GM23248 (cell line): ENCODE data around the gene MDM4. TPM values are rescaled to one million over a fixed set of nuclear protein-coding genes. Genes with fewer than 3 reads are reported as not detected.

Source experiments
- DNase-seq: peaks from one replicate; pipeline ENCODE4 v3.0.0-alpha.2; 2015
- H2AFZ ChIP-seq: fragments of 200-600 bp; sonication (generic); 2 replicates; pipeline ENCODE4 v1.6.1; 2016; ENCODE audit warnings: antibody characterized with exemption
- H3F3A ChIP-seq: fragments of 200-600 bp; sonication (generic); 2 replicates; pipeline ENCODE4 v1.6.1; 2016; ENCODE audit warnings: mild to moderate bottlenecking, antibody characterized with exemption, mixed run types; ENCODE audit not compliant: insufficient read depth
- H3K27ac ChIP-seq: fragments of 200-600 bp; sonication (generic); 2 replicates; pipeline ENCODE4 v1.5.1; 2016; ENCODE audit warnings: mild to moderate bottlenecking
- H3K27me3 ChIP-seq: fragments of 200-600 bp; sonication (generic); replicated peaks from 2 replicates; pipeline ENCODE4 v1.6.1; 2016; ENCODE audit warnings: mild to moderate bottlenecking; ENCODE audit not compliant: insufficient read depth
- H3K36me3 ChIP-seq: fragments of 200-600 bp; sonication (generic); 2 replicates; pipeline ENCODE4 v1.6.1; 2016; ENCODE audit warnings: low read depth, mild to moderate bottlenecking
- H3K4me1 ChIP-seq: fragments of 200-600 bp; sonication (generic); 2 replicates; pipeline ENCODE4 v1.6.1; 2016; ENCODE audit warnings: mild to moderate bottlenecking; ENCODE audit not compliant: insufficient read depth
- H3K4me2 ChIP-seq: fragments of 200-600 bp; sonication (generic); one replicate; pipeline ENCODE4 v1.6.1; 2016; ENCODE audit warnings: mild to moderate bottlenecking; ENCODE audit not compliant: unreplicated experiment
- H3K4me3 ChIP-seq: fragments of 200-600 bp; sonication (generic); 2 replicates; pipeline ENCODE4 v1.5.1; 2016; ENCODE audit warnings: mild to moderate bottlenecking
- H3K79me2 ChIP-seq: fragments of 200-600 bp; sonication (generic); 2 replicates; pipeline ENCODE4 v1.6.1; 2016; ENCODE audit warnings: mild to moderate bottlenecking; ENCODE audit not compliant: insufficient read depth
- H3K9ac ChIP-seq: fragments of 200-600 bp; sonication (generic); 2 replicates; pipeline ENCODE4 v1.6.1; 2016; ENCODE audit warnings: mild to moderate bottlenecking
- H3K9me2 ChIP-seq: fragments of 200-600 bp; sonication (generic); 2 replicates; pipeline ENCODE4 v1.6.1; 2016; ENCODE audit warnings: mixed run types, mild to moderate bottlenecking, moderate library complexity; ENCODE audit not compliant: insufficient read depth
- H3K9me3 ChIP-seq: fragments of 200-600 bp; sonication (generic); one replicate; pipeline ENCODE4 v1.6.1; 2017; ENCODE audit warnings: low read depth
- H4K20me1 ChIP-seq: fragments of 200-600 bp; sonication (generic); 2 replicates; pipeline ENCODE4 v1.6.0; 2016; ENCODE audit not compliant: insufficient read depth
- EZH2 ChIP-seq: fragments of 200-600 bp; sonication (generic); IDR thresholded peaks from 2 replicates; pipeline ENCODE4 v1.6.1; 2018; ENCODE audit warnings: antibody characterized with exemption, mild to moderate bottlenecking; ENCODE audit not compliant: insufficient read depth, poor library complexity, severe bottlenecking
- EZH2phosphoT487 ChIP-seq: fragments of 200-600 bp; sonication (generic); IDR thresholded peaks from 2 replicates; pipeline ENCODE4 v1.6.1; 2018; ENCODE audit warnings: antibody characterized with exemption, moderate library complexity, mild to moderate bottlenecking, low read depth; ENCODE audit not compliant: insufficient read depth
- WGBS, 2 experiments: methylation state at CpG; one replicate each; pipeline ENCODE4 v1.1.6; 2015 to 2017; ENCODE audit warnings: low lambda C conversion rate in 2 of 2, low coverage in 1 of 2; ENCODE audit errors: missing lambda C conversion rate in 2 of 2; 5-methylcytosine and 5-hydroxymethylcytosine counted together
- in situ Hi-C: fragments of 300-500 bp; cut with MboI; formaldehyde crosslinking; loops from 2 replicates; pipeline ENCODE4 v1.15.0; 2020
- polyA plus RNA-seq: library from polyadenylated mRNA; unstranded; fragments of >200 nt; fragmentation: Nextera tagmentation; extraction: Ambion mirVana; gene quantifications from 2 replicates; pipeline ENCODE4 v1.2.1, GENCODE V29; 2016
- total RNA-seq: library from RNA; depleted of rRNA; stranded (reverse); fragments of >200 nt; shearing (Covaris generic); gene quantifications from 2 replicates; pipeline ENCODE4 v1.2.3, GENCODE V29; 2014

The MDM4 gene
- total and polyA plus RNA-seq, 2 experiments from 2014 or later, result 9.6 to 12.6 TPM

GRCh38 chr1:204529371-204529895, 13.2 kb downstream of the MDM4 start:
- no peaks in the 10 kb centered on the region for H4K20me1 ChIP-seq
- H3F3A ChIP-seq, result no peaks in the 10 kb centered on the region
- no peak for DNase-seq
- no peak overlapping the region for H3K9ac ChIP-seq
- peaks cover 50% of the 10 kb centered on the region for H3K36me3 ChIP-seq
- no peak overlapping the region for H3K27ac ChIP-seq
- peaks cover 22% of the 10 kb centered on the region for H3K79me2 ChIP-seq
- no peaks in the 10 kb centered on the region for H3K4me1 ChIP-seq
- in situ Hi-C loops, result no loop called here
- TF ChIP-seq EZH2, result no peak
- H3K27me3 ChIP-seq, result no peaks in the 10 kb centered on the region
- no peak overlapping the region for H2AFZ ChIP-seq
- no peak overlapping the region for H3K4me3 ChIP-seq
- H3K9me2 ChIP-seq, result no peaks in the 10 kb centered on the region
- H3K9me3 ChIP-seq, result no peaks in the 10 kb centered on the region
- H3K4me2 ChIP-seq, result no peak overlapping the region
- 83 to 84% methylated on average over 7 of the region's 7 CpGs for WGBS, 2 experiments

- H3K36me3 ChIP-seq, result peaks cover 49% of the 10 kb centered on the region
These were observed 14.7 kb downstream of the MDM4 start for GRCh38 chr1:204530932-204531331.

GRCh38 chr1:204532832-204533231, 16.6 kb downstream of the MDM4 start:
- Histone ChIP-seq H3K79me2 (peaks cover 5% of the 10 kb centered on the region; the same call in 1 of the 2 replicates), H3K4me2 (no peak overlapping the region), H3K9me3 (no peaks in the 10 kb centered on the region), H3K4me1 (no peaks in the 10 kb centered on the region), H3K9me2 (no peaks in the 10 kb centered on the region), H4K20me1 (no peaks in the 10 kb centered on the region), H3K4me3 (no peak overlapping the region), H3K36me3 (peaks cover 36% of the 10 kb centered on the region), H3K27me3 (no peaks in the 10 kb centered on the region), H2AFZ (no peak overlapping the region), H3K27ac (no peak overlapping the region), H3K9ac (no peak overlapping the region), H3F3A (no peaks in the 10 kb centered on the region)
- in situ Hi-C loops, result no loop called here
- no peak for DNase-seq
- TF ChIP-seq EZH2 (no peak), EZH2phosphoT487 (no peak)

More at GRCh38 chr1:204530932-204531331, 14.7 kb downstream of the MDM4 start:
- no peak for TF ChIP-seq EZH2
- no peak for TF ChIP-seq EZH2phosphoT487
- no peak for DNase-seq
- Histone ChIP-seq H3K4me1 (no peaks in the 10 kb centered on the region), H3K9me2 (no peaks in the 10 kb centered on the region), H3K79me2 (peaks cover 11% of the 10 kb centered on the region), H4K20me1 (no peaks in the 10 kb centered on the region), H3K27ac (no peak overlapping the region), H3K4me3 (no peak overlapping the region), H3K9ac (no peak overlapping the region), H2AFZ (no peak overlapping the region), H3K9me3 (no peaks in the 10 kb centered on the region), H3K4me2 (no peak overlapping the region), H3K27me3 (no peaks in the 10 kb centered on the region), H3F3A (no peaks in the 10 kb centered on the region)
- WGBS, 2 experiments, result 100% methylated on average over 1 of the region's 1 CpG
- in situ Hi-C loops, result no loop called here

GRCh38 chr1:204541626-204542025, 25.4 kb downstream of the MDM4 start:
- in situ Hi-C loops, result no loop called here
- no peak for DNase-seq
- TF ChIP-seq EZH2, result no peak
- no peak for TF ChIP-seq EZH2phosphoT487

GRCh38 chr1:204544321-204544720, 28.1 kb downstream of the MDM4 start:
- peaks cover 13% of the 10 kb centered on the region for H3K4me1 ChIP-seq
- in situ Hi-C loops, result no loop called here
- no peaks in the 10 kb centered on the region for H3K9me3 ChIP-seq
- H3K4me3 ChIP-seq, result no peak overlapping the region
- TF ChIP-seq EZH2, result no peak
- no peak for TF ChIP-seq EZH2phosphoT487
- WGBS, 2 experiments, result 82 to 85% methylated on average over 2 of the region's 2 CpGs
- no peaks in the 10 kb centered on the region for H3K27me3 ChIP-seq
- H3K9me2 ChIP-seq, result no peaks in the 10 kb centered on the region
- no peaks in the 10 kb centered on the region for H3K79me2 ChIP-seq
- H3K9ac ChIP-seq, result no peak overlapping the region
- H2AFZ ChIP-seq, result no peak overlapping the region
- peaks cover 73% of the 10 kb centered on the region for H3K36me3 ChIP-seq
- no peaks in the 10 kb centered on the region for H3F3A ChIP-seq
- peak; percentile 49 for DNase-seq
- no peak overlapping the region for H3K27ac ChIP-seq
- H3K4me2 ChIP-seq, result no peak overlapping the region
- no peaks in the 10 kb centered on the region for H4K20me1 ChIP-seq

More at GRCh38 chr1:204541626-204542025, 25.4 kb downstream of the MDM4 start:
- Histone ChIP-seq H3K9me2 (no peaks in the 10 kb centered on the region), H3F3A (no peaks in the 10 kb centered on the region), H3K4me3 (no peak overlapping the region), H3K27ac (no peak overlapping the region), H3K4me1 (peaks cover 13% of the 10 kb centered on the region), H3K9ac (no peak overlapping the region), H3K27me3 (no peaks in the 10 kb centered on the region), H2AFZ (no peak overlapping the region), H3K4me2 (no peak overlapping the region), H3K79me2 (no peaks in the 10 kb centered on the region; the same call in 1 of the 2 replicates), H3K9me3 (no peaks in the 10 kb centered on the region), H4K20me1 (no peaks in the 10 kb centered on the region), H3K36me3 (peaks cover 62% of the 10 kb centered on the region)
- WGBS, 2 experiments, result 10 to 29% methylated on average over 2 of the region's 2 CpGs
